ENCODE measurements around the gene VAV2.

- TF ChIP-seq CTCF (IDR thresholded peaks at IDR 0.05) (no peak), ZFX (IDR thresholded peaks at IDR 0.05; ENCODE audit: borderline replicate concordance) (no peak)
These were observed 232.8 kb downstream of the VAV2 start for GRCh38 chr9:133759146-133759900.
